HepG2 (cell line): ENCODE data around the gene ORC4. TPM values are rescaled to one million over a fixed set of nuclear protein-coding genes. Genes with fewer than 3 reads are reported as not detected.

Source experiments
- CREBL2 ChIP-seq: sonication (generic); formaldehyde crosslinking; IDR thresholded peaks from 2 replicates; pipeline ENCODE4 v1.8.1; 2023; ENCODE audit warnings: missing genetic modification reagents, mild to moderate bottlenecking, borderline replicate concordance
- FOXM1 ChIP-seq: sonication (generic); formaldehyde crosslinking; IDR thresholded peaks from 2 replicates; pipeline ENCODE4 v1.5.0; 2020; ENCODE audit warnings: missing genetic modification reagents
- GATA4 ChIP-seq: sonication (generic); IDR thresholded peaks from 2 replicates; pipeline ENCODE4 v1.6.1; 2016; ENCODE audit warnings: antibody characterized with exemption, low read depth, borderline replicate concordance
- HES4 ChIP-seq: sonication (generic); formaldehyde crosslinking; IDR thresholded peaks from 2 replicates; pipeline ENCODE4 v1.9.0; 2021; ENCODE audit warnings: mild to moderate bottlenecking, missing genetic modification reagents, borderline replicate concordance
- PCBP1 ChIP-seq: fragments of 200-400 bp; formaldehyde crosslinking; IDR thresholded peaks from 2 replicates; pipeline ENCODE4 v1.6.1; 2017; ENCODE audit warnings: mild to moderate bottlenecking, low read depth, low read length, borderline replicate concordance
- RAD21 ChIP-seq: fragments of 450-650 bp; formaldehyde crosslinking; IDR thresholded peaks from 2 replicates; pipeline ENCODE4 v1.5.0; 2020; ENCODE audit warnings: mild to moderate bottlenecking
- ZBTB40 ChIP-seq, 2 experiments: fragments of 450-650 bp in 1 of 2; sonication (generic) in 1 of 2; formaldehyde crosslinking in 1 of 2; IDR thresholded peaks; 2 replicates each; pipeline versions ENCODE4 v1.6.1 to v1.8.0; 2016 to 2022; ENCODE audit warnings: antibody characterized with exemption in 1 of 2, mild to moderate bottlenecking in 1 of 2, missing genetic modification reagents in 1 of 2
- ZNF276 ChIP-seq: sonication (generic); formaldehyde crosslinking; IDR thresholded peaks from 2 replicates; pipeline ENCODE4 v1.4.0; 2020; ENCODE audit warnings: mild to moderate bottlenecking, low read depth, missing genetic modification reagents
- ZNF784 ChIP-seq: sonication (generic); formaldehyde crosslinking; IDR thresholded peaks from 2 replicates; pipeline ENCODE4 v1.5.1; 2020; ENCODE audit warnings: missing genetic modification reagents, mild to moderate bottlenecking, borderline replicate concordance
- ZSCAN25 ChIP-seq: sonication (generic); formaldehyde crosslinking; IDR thresholded peaks from 2 replicates; pipeline ENCODE4 v1.8.0; 2022; ENCODE audit warnings: mild to moderate bottlenecking, missing genetic modification reagents
- polyA plus RNA-seq, 8 experiments: library from polyadenylated mRNA; depleted of rRNA in 3 of 8; stranded (reverse) in 7 of 8; unstranded in 1 of 8; fragments of >200 nt; fragmentation: Illumina TruSeq in 4 of 8; extraction: Trizol in 4 of 8; gene quantifications; 2 replicates each; pipeline versions ENCODE4 v1.2.1 to v1.2.3, GENCODE V29; 2011 to 2016; ENCODE audit warnings: low read depth in 4 of 8, missing spikeins in 1 of 8, mixed read lengths in 1 of 8; ENCODE audit not compliant: insufficient read depth in 1 of 8
- total RNA-seq, 5 experiments: library from RNA; depleted of rRNA; stranded (reverse); fragments of >200 nt; fragmentation: Illumina TruSeq; extraction: Trizol; gene quantifications; 2 replicates each; pipeline ENCODE4 v1.2.3, GENCODE V29; 2016; ENCODE audit warnings: low read depth in 1 of 5
- TF ChIP-seq, protein P1 (sequence below): sonication (generic); formaldehyde crosslinking; IDR thresholded peaks from 2 replicates; pipeline ENCODE4 v1.8.0; 2022; ENCODE audit warnings: mild to moderate bottlenecking, missing genetic modification reagents; ENCODE audit not compliant: insufficient replicate concordance

ORC4 gene
- total and polyA plus RNA-seq, 2 of the 13 experiments (the other 11 are each of a cell fraction or from before 2014, with no cell fraction given): 28.6 to 84.8 TPM

GRCh38 chr2:148021059-148021861 is 723 bp upstream of the ORC4 start, which contains the start of gene MBD5 (continued):
- no peak for TF ChIP-seq ZBTB40 (IDR thresholded peaks at IDR 0.05)
- TF ChIP-seq ZBTB40 (CRISPR knock-in tag; IDR thresholded peaks at IDR 0.05): no peak
- TF ChIP-seq HES4 (CRISPR knock-in tag): no peak
- peak; percentile 91 for TF ChIP-seq ZSCAN25 (CRISPR knock-in tag)
- TF ChIP-seq ZNF784 (CRISPR knock-in tag): no peak
- 0 out of 2 replicates have a peak, but pooled peaks have one; percentile 67 for TF ChIP-seq PCBP1
- 0 out of 2 replicates have a peak, but pooled peaks have one; percentile 15 for TF ChIP-seq CREBL2 (CRISPR knock-in tag)
- no peak for TF ChIP-seq FOXM1 (CRISPR knock-in tag)
- peak; percentile 31; the same call in 1 of the 2 replicates for TF ChIP-seq RAD21
- TF ChIP-seq, protein P1, sequence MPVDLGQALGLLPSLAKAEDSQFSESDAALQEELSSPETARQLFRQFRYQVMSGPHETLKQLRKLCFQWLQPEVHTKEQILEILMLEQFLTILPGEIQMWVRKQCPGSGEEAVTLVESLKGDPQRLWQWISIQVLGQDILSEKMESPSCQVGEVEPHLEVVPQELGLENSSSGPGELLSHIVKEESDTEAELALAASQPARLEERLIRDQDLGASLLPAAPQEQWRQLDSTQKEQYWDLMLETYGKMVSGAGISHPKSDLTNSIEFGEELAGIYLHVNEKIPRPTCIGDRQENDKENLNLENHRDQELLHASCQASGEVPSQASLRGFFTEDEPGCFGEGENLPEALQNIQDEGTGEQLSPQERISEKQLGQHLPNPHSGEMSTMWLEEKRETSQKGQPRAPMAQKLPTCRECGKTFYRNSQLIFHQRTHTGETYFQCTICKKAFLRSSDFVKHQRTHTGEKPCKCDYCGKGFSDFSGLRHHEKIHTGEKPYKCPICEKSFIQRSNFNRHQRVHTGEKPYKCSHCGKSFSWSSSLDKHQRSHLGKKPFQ (CRISPR knock-in tag): no peak
- TF ChIP-seq GATA4: no peak
- no peak for TF ChIP-seq ZNF276 (CRISPR knock-in tag)
